Activated naive CD4-positive, alpha-beta T cell treated with anti-CD3 and anti-CD28 coated beads for 36 hours (primary cell): Measurements from ENCODE around the gene TRAF2. TPM values are rescaled to one million over a fixed set of nuclear protein-coding genes. Genes with fewer than 3 reads are reported as not detected.

Experiments used
- CTCF ChIA-PET: fragments of 350-600 bp; sonication (Branson Sonifier 250); formaldehyde crosslinking; loops from one replicate; lab custom pipeline; 2021; ENCODE audit warnings: antibody characterized with exemption; lab: Charles Lee
- DNase-seq: peaks from one replicate; pipeline ENCODE4 v3.0.0-alpha.2; 2020
- H3K27ac Mint-ChIP-seq: one replicate; pipeline ENCODE4 v1.8.0; 2021; ENCODE audit warnings: mild to moderate bottlenecking, mixed read lengths
- H3K27me3 Mint-ChIP-seq: one replicate; pipeline ENCODE4 v1.8.0; 2021; ENCODE audit warnings: low read depth, mixed read lengths
- H3K36me3 Mint-ChIP-seq: one replicate; pipeline ENCODE4 v1.8.0; 2021; ENCODE audit warnings: low read depth, mixed read lengths
- H3K4me1 Mint-ChIP-seq: one replicate; pipeline ENCODE4 v1.8.0; 2021; ENCODE audit warnings: low read depth, mixed read lengths
- H3K4me3 Mint-ChIP-seq: one replicate; pipeline ENCODE4 v1.8.0; 2021; ENCODE audit warnings: mild to moderate bottlenecking, moderate library complexity, mixed read lengths
- H3K9me3 Mint-ChIP-seq: one replicate; pipeline ENCODE4 v1.8.0; 2021; ENCODE audit warnings: mixed read lengths
- intact Hi-C: fragments of 100-400 bp; cut with micrococcal nuclease; formaldehyde crosslinking; loops from one replicate; pipeline ENCODE4 v1.15.1; 2023
- total RNA-seq, 2 experiments: library from RNA; stranded (reverse); gene quantifications; one replicate each; pipeline ENCODE4 v1.2.3, GENCODE V29; 2021

TRAF2 gene
- total RNA-seq, 2 experiments from 2014 or later: 39.7 to 41.8 TPM

GRCh38 chr9:136849038-136849959 lies 37.0 kb upstream of the TRAF2 start, which contains the start of gene PHPT1:
Gene PHPT1, plus strand, starts transcription at chr9:136849409. Its CDS starts 22 bp downstream, at chr9:136849431.
- Mint-ChIP-seq H3K36me3 (peaks cover 2% of the 10 kb centered on the region), H3K4me1 (peaks cover 14% of the 10 kb centered on the region), H3K27ac (peak within 1 kb of the TSS; percentile 95), H3K9me3 (no peaks in the 10 kb centered on the region), H3K27me3 (peaks cover 18% of the 10 kb centered on the region), H3K4me3 (peak within 1 kb of the TSS; percentile 93)
- CTCF ChIA-PET: no interaction called here
- DNase-seq: peak; percentile 99
- intact Hi-C loops: loop anchor here (1.0 to 2.0 kb wide), 7 partner anchors 17 to 366 kb away; partner anchors contain the start of genes EDF1, RABL6, SEC16A and TMEM141

GRCh38 chr9:136849960-136850865 lies 36.1 kb upstream of the TRAF2 start:
- peak overlapping the region; percentile 74 for H3K27ac Mint-ChIP-seq
- DNase-seq: no peak
- CTCF ChIA-PET: no interaction called here
- intact Hi-C loops: loop anchor here (1.0 to 2.0 kb wide), 7 partner anchors 16 to 367 kb away; partner anchors contain the start of genes EDF1, RABL6, SEC16A and TMEM141
- H3K4me1 Mint-ChIP-seq: peaks cover 13% of the 10 kb centered on the region
- peaks cover 17% of the 10 kb centered on the region for H3K27me3 Mint-ChIP-seq
- H3K36me3 Mint-ChIP-seq: peaks cover 2% of the 10 kb centered on the region
- H3K4me3 Mint-ChIP-seq: peak overlapping the region; percentile 93
- H3K9me3 Mint-ChIP-seq: no peaks in the 10 kb centered on the region

GRCh38 chr9:136850866-136851775 lies 35.2 kb upstream of the TRAF2 start:
- no peak for DNase-seq
- CTCF ChIA-PET: no interaction called here
- peaks cover 11% of the 10 kb centered on the region for H3K4me1 Mint-ChIP-seq
- no peak overlapping the region for H3K4me3 Mint-ChIP-seq
- no peaks in the 10 kb centered on the region for H3K9me3 Mint-ChIP-seq
- peaks cover 2% of the 10 kb centered on the region for H3K36me3 Mint-ChIP-seq
- H3K27me3 Mint-ChIP-seq: peaks cover 13% of the 10 kb centered on the region
- intact Hi-C loops: no loop called here
- H3K27ac Mint-ChIP-seq: no peak overlapping the region

GRCh38 chr9:136851941-136852663 lies 34.2 kb upstream of the TRAF2 start, which contains the start of gene MAMDC4:
Gene MAMDC4, plus strand, starts transcription at chr9:136852346. Its CDS starts 71 bp downstream, at chr9:136852417.
- Mint-ChIP-seq H3K27ac (no peak within 1 kb of the TSS), H3K36me3 (peaks cover 2% of the 10 kb centered on the region), H3K27me3 (peaks cover 7% of the 10 kb centered on the region), H3K4me1 (peaks cover 8% of the 10 kb centered on the region), H3K4me3 (no peak within 1 kb of the TSS), H3K9me3 (no peaks in the 10 kb centered on the region)
- CTCF ChIA-PET: no interaction called here
- DNase-seq: no peak
- intact Hi-C loops: no loop called here

DNA sequence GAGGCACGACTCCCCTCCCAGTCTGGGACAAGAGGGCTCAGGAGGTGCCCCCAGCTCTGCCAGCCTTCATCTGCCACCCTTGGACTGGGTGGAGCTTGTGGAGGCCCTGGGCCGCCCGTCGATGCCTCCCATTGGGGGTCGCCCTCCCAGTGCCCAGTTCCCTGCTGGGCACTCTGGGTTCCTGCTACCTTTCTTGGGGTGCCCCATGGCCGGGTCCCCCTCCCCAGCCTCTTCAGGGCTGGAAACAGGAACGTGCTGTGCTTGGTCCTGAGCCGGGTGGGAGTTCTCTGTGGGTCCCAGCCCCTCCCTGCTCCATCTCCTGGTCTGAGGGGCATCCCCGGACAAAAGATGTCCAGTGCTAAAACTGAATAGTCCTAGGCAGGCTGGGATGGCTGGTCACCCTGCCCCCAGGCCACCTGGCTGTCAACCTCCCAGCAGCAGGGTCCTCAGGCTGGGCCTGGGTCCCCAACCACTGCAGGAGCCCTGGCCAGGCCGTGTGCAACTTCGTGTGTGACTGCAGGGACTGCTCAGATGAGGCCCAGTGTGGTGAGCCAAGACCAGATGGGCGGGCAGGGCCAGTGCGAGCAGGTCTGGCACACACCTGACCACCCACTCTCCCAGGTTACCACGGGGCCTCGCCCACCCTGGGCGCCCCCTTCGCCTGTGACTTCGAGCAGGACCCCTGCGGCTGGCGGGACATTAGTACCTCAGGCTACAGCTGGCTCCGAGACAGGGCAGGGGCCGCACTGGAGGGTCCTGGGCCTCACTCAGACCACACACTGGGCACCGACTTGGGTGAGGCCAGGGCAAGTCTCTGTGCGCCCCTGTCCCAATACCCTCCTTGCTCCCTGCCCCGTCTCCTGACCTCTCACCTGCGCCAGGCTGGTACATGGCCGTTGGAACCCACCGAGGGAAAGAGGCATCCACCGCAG lies 33.4 kb upstream of the TRAF2 start:
- H3K4me3 Mint-ChIP-seq: no peak overlapping the region
- H3K27ac Mint-ChIP-seq: no peak overlapping the region
- H3K9me3 Mint-ChIP-seq: no peaks in the 10 kb centered on the region
- peaks cover 4% of the 10 kb centered on the region for H3K4me1 Mint-ChIP-seq
- H3K27me3 Mint-ChIP-seq: peaks cover 1% of the 10 kb centered on the region
- DNase-seq: no peak
- intact Hi-C loops: no loop called here
- CTCF ChIA-PET: no interaction called here
- H3K36me3 Mint-ChIP-seq: peaks cover 2% of the 10 kb centered on the region

DNA sequence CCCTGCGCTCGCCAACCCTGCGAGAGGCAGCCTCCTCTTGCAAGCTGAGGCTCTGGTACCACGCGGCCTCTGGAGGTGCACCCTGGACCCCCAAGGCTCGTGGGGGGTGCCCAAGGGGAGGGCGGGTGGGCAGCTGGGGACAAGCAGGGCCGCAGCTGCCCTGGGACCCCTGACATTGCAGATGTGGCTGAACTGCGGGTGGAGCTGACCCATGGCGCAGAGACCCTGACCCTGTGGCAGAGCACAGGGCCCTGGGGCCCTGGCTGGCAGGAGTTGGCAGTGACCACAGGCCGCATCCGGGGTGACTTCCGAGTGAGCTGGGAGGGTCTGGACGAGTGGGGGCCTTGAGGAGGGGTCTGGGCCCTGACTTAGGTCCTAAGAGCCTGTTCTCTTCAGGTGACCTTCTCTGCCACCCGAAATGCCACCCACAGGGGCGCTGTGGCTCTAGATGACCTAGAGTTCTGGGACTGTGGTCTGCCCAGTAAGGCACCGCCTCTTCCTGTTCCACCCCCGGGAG lies 32.7 kb upstream of the TRAF2 start:
- H3K4me3 Mint-ChIP-seq: no peak overlapping the region
- H3K9me3 Mint-ChIP-seq: no peaks in the 10 kb centered on the region
- no peaks in the 10 kb centered on the region for H3K27me3 Mint-ChIP-seq
- CTCF ChIA-PET: no interaction called here
- peak; percentile 5 for DNase-seq
- no peak overlapping the region for H3K27ac Mint-ChIP-seq
- peaks cover 2% of the 10 kb centered on the region for H3K36me3 Mint-ChIP-seq
- intact Hi-C loops: no loop called here
- H3K4me1 Mint-ChIP-seq: peaks cover 4% of the 10 kb centered on the region

DNA sequence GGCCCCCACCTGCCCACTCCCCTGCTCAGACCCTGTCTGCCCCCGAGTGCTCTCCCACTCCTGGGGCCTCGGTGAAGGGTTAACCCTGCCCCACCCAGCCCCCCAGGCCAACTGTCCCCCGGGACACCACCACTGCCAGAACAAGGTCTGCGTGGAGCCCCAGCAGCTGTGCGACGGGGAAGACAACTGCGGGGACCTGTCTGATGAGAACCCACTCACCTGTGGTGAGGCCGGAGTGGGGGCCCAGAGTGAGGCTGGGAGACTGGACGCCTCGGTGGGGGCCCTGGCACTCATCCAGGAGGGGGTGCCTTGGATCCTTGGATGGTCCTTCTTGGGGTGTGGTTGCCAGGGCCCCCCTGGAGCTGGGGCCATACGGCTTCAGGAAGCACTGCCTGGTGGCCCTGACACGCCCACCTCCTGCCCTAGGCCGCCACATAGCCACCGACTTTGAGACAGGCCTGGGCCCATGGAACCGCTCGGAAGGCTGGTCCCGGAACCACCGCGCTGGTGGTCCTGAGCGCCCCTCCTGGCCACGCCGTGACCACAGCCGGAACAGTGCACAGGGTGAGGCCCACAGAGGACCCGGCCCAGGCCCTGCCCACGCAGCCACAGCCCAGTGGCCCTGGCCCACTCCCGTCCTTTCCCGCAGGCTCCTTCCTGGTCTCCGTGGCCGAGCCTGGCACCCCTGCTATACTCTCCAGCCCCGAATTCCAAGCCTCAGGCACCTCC lies 32.0 kb upstream of the TRAF2 start:
- intact Hi-C loops: no loop called here
- H3K27me3 Mint-ChIP-seq: no peaks in the 10 kb centered on the region
- H3K27ac Mint-ChIP-seq: no peak overlapping the region
- CTCF ChIA-PET: no interaction called here
- H3K9me3 Mint-ChIP-seq: no peaks in the 10 kb centered on the region
- no peak overlapping the region for H3K4me3 Mint-ChIP-seq
- peaks cover 2% of the 10 kb centered on the region for H3K36me3 Mint-ChIP-seq
- peak; percentile 3 for DNase-seq
- H3K4me1 Mint-ChIP-seq: peaks cover 4% of the 10 kb centered on the region

DNA sequence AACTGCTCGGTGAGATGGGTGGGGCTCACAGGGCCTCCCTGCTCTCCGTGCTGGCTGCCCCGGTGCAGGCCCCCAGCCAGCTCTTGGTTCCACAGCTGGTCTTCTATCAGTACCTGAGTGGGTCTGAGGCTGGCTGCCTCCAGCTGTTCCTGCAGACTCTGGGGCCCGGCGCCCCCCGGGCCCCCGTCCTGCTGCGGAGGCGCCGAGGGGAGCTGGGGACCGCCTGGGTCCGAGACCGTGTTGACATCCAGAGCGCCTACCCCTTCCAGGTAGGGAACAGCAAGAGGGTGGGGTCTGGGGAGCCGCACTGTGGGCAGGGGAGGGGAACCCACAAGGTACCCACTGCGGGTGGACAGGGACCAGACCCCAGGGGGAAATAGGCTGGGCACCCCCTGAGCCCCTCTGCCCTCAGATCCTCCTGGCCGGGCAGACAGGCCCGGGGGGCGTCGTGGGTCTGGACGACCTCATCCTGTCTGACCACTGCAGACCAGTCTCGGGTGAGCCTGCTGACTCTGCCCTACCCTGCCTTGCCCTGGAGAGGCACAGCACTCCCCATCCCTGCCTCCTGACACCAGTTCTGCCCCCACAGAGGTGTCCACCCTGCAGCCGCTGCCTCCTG lies 31.4 kb upstream of the TRAF2 start:
- intact Hi-C loops: no loop called here
- peak; percentile 3 for DNase-seq
- Mint-ChIP-seq H3K4me1 (peaks cover 2% of the 10 kb centered on the region), H3K27me3 (no peaks in the 10 kb centered on the region), H3K36me3 (peaks cover 2% of the 10 kb centered on the region), H3K4me3 (no peak overlapping the region), H3K9me3 (no peaks in the 10 kb centered on the region), H3K27ac (no peak overlapping the region)
- CTCF ChIA-PET: no interaction called here

GRCh38 chr9:136855461-136856078 lies 30.7 kb upstream of the TRAF2 start:
- H3K4me3 Mint-ChIP-seq: no peak overlapping the region
- H3K27ac Mint-ChIP-seq: no peak overlapping the region
- no peaks in the 10 kb centered on the region for H3K9me3 Mint-ChIP-seq
- CTCF ChIA-PET: no interaction called here
- no peaks in the 10 kb centered on the region for H3K4me1 Mint-ChIP-seq
- intact Hi-C loops: no loop called here
- no peak for DNase-seq
- H3K36me3 Mint-ChIP-seq: no peaks in the 10 kb centered on the region
- no peaks in the 10 kb centered on the region for H3K27me3 Mint-ChIP-seq
